Transverse colon (tissue), 4 donors: ENCODE measurements around the gene INPP4B. TPM values are rescaled to one million over a fixed set of nuclear protein-coding genes. Genes with fewer than 3 reads are reported as not detected.

Experiments used
- DNase-seq: peaks from one replicate; pipeline ENCODE4 v3.0.0-alpha.2; 2019
- H3K27ac ChIP-seq, 4 donors: fragments of 200-600 bp; sonication (generic); 2 replicates each; pipeline ENCODE4 v1.5.1; 2016 to 2018; ENCODE audit warnings: inconsistent platforms in 4 of 4
- H3K27me3 ChIP-seq: fragments of 200-600 bp; sonication (generic); 2 replicates; pipeline ENCODE4 v1.5.1; 2017; ENCODE audit warnings: inconsistent platforms
- H3K36me3 ChIP-seq, 4 donors: fragments of 200-600 bp; sonication (generic); 2 replicates each; pipeline ENCODE4 v1.5.1; 2017 to 2019; ENCODE audit warnings: inconsistent platforms in 4 of 4
- H3K4me1 ChIP-seq, 4 donors: fragments of 200-600 bp; sonication (generic); 2 replicates each; pipeline ENCODE4 v1.5.1; 2017 to 2020; ENCODE audit warnings: inconsistent platforms in 4 of 4
- H3K4me3 ChIP-seq, 4 donors: fragments of 200-600 bp; sonication (generic); 1 replicate in 1 of 4; 2 replicates in 3 of 4; pipeline versions ENCODE4 v1.5.1 to v1.6.1; 2017 to 2019; ENCODE audit warnings: inconsistent platforms in 4 of 4
- H3K9me3 ChIP-seq, 2 donors: fragments of 200-600 bp; sonication (generic); 2 replicates each; pipeline ENCODE4 v1.5.1; 2017 to 2019; ENCODE audit warnings: inconsistent platforms in 2 of 2
- CTCF ChIP-seq, 5 experiments: fragments of 200-600 bp in 3 of 5; fragments of 450-650 bp in 2 of 5; sonication (generic) in 3 of 5; IDR thresholded peaks; 1 replicate in 2 of 5; 2 replicates in 3 of 5; pipeline ENCODE4 v1.5.1; 2016 to 2017; ENCODE audit warnings: antibody characterized with exemption in 5 of 5, inconsistent platforms in 3 of 5, mild to moderate bottlenecking in 2 of 5, moderate library complexity in 1 of 5
- EP300 ChIP-seq: sonication (generic); formaldehyde crosslinking; IDR thresholded peaks from one replicate; pipeline ENCODE4 v1.6.1; 2017; ENCODE audit warnings: antibody characterized with exemption, low read depth
- POLR2A ChIP-seq: fragments of 450-650 bp; IDR thresholded peaks from one replicate; pipeline ENCODE4 v1.6.1; 2016; ENCODE audit warnings: antibody characterized with exemption, mild to moderate bottlenecking, moderate library complexity
- POLR2AphosphoS5 ChIP-seq, 3 donors: sonication (generic); formaldehyde crosslinking; IDR thresholded peaks; one replicate each; pipeline ENCODE4 v1.6.1; 2016; ENCODE audit warnings: antibody characterized with exemption in 3 of 3
- WGBS, 2 donors: methylation state at CpG; one replicate each; pipeline ENCODE4 v1.1.5; 2018; ENCODE audit warnings: low coverage in 1 of 2; 5-methylcytosine and 5-hydroxymethylcytosine counted together
- in situ Hi-C, 4 donors: fragments of 200-750 bp; cut with MboI; loops; one replicate each; pipeline versions ENCODE4 v1.15.0 to v1.15.1; 2017; ENCODE audit warnings: low sequenced_read_pairs in 3 of 4, low pct_ligation_motif_present in 1 of 4, low pct_unique_long_range_greater_than_20kb in 1 of 4
- intact Hi-C: fragments of 100-400 bp; cut with DNase I; formaldehyde crosslinking; loops from one replicate; pipeline ENCODE4 v1.15.1; 2023; ENCODE audit warnings: low total_unique reads
- total RNA-seq, 4 donors: library from RNA; depleted of rRNA; stranded (reverse); fragments of >200 nt; gene quantifications; one replicate each; pipeline ENCODE4 v1.1.0, GENCODE V29; 2016

INPP4B gene
- total RNA-seq, 4 donors from 2014 or later, result 18.3 to 33.8 (median 31.4) TPM

GRCh38 chr4:142353149-142353738 lies 492.9 kb downstream of the INPP4B start:
- Histone ChIP-seq H3K27ac (peak overlapping the region in 1 of 4 donors; percentile 20), H3K9me3 (no peaks in the 10 kb centered on the region), H3K36me3 (no peaks in the 10 kb centered on the region), H3K27me3 (no peaks in the 10 kb centered on the region), H3K4me1 (peaks cover 0 to 56% (median 20%) of the 10 kb centered on the region in 4 donors), H3K4me3 (no peak overlapping the region)
- TF ChIP-seq POLR2A, result no peak
- TF ChIP-seq CTCF (IDR thresholded peaks at IDR 0.05), result peak; percentile 71 to 92 (median 85)
- no peak for TF ChIP-seq EP300
- no peak for TF ChIP-seq POLR2AphosphoS5 (IDR thresholded peaks at IDR 0.05)
- DNase-seq, result no peak
- intact Hi-C loops, result no loop called here
- in situ Hi-C loops, result loop anchor here in 2 of 4 donors (25.0 kb wide), 1 partner anchor 359 kb away; no protein-coding TSS in a partner anchor
- WGBS, 2 donors, result 17 to 25% methylated on average over 5 of the region's 5 CpGs

- intact Hi-C loops, result no loop called here
- DNase-seq, result no peak
- Histone ChIP-seq H3K27me3 (no peaks in the 10 kb centered on the region), H3K27ac (peak overlapping the region in 1 of 4 donors; percentile 20), H3K4me3 (no peak overlapping the region), H3K36me3 (no peaks in the 10 kb centered on the region), H3K4me1 (peaks cover 0 to 58% (median 22%) of the 10 kb centered on the region in 4 donors), H3K9me3 (no peaks in the 10 kb centered on the region)
- 43 to 54% methylated on average over 4 of the region's 4 CpGs for WGBS, 2 donors
- TF ChIP-seq EP300, result no peak
- TF ChIP-seq POLR2AphosphoS5 (IDR thresholded peaks at IDR 0.05), result no peak
- TF ChIP-seq CTCF (IDR thresholded peaks at IDR 0.05), result no peak
- no peak for TF ChIP-seq POLR2A
- in situ Hi-C loops, result loop anchor here in 2 of 4 donors (25.0 kb wide), 1 partner anchor 360 kb away; no protein-coding TSS in a partner anchor
Measured at GRCh38 chr4:142352712-142353111, 493.4 kb downstream of the INPP4B start.

GRCh38 chr4:142351958-142352357 lies 494.1 kb downstream of the INPP4B start:
- in situ Hi-C loops (loop anchor here in 2 of 4 donors (25.0 kb wide), 1 partner anchor 360 kb away; no protein-coding TSS in a partner anchor), intact Hi-C loops (no loop called here)
- no peaks in the 10 kb centered on the region for H3K27me3 ChIP-seq
- H3K4me1 ChIP-seq, result peaks cover 0 to 62% (median 22%) of the 10 kb centered on the region in 4 donors
- no peaks in the 10 kb centered on the region for H3K9me3 ChIP-seq
- H3K36me3 ChIP-seq, result no peaks in the 10 kb centered on the region
- 65 to 73% methylated on average over 4 of the region's 4 CpGs for WGBS, 2 donors
- H3K4me3 ChIP-seq, result no peak overlapping the region
- peak overlapping the region in 1 of 4 donors; percentile 56 for H3K27ac ChIP-seq
- TF ChIP-seq EP300 (no peak), CTCF (IDR thresholded peaks at IDR 0.05) (no peak)
- DNase-seq, result no peak

- peaks cover 0 to 65% (median 22%) of the 10 kb centered on the region in 4 donors for H3K4me1 ChIP-seq
- H3K9me3 ChIP-seq, result no peaks in the 10 kb centered on the region
- H3K36me3 ChIP-seq, result no peaks in the 10 kb centered on the region
- DNase-seq, result peak; percentile 14
- TF ChIP-seq POLR2AphosphoS5 (IDR thresholded peaks at IDR 0.05) (no peak), CTCF (IDR thresholded peaks at IDR 0.05) (no peak), EP300 (no peak), POLR2A (no peak)
- intact Hi-C loops (no loop called here), in situ Hi-C loops (loop anchor here in 2 of 4 donors (25.0 kb wide), 1 partner anchor 361 kb away; no protein-coding TSS in a partner anchor)
- H3K27ac ChIP-seq, result peak overlapping the region in 2 of 4 donors; percentile 50 to 56
- no peak overlapping the region for H3K4me3 ChIP-seq
- H3K27me3 ChIP-seq, result no peaks in the 10 kb centered on the region
Measured at GRCh38 chr4:142350871-142351270, 495.2 kb downstream of the INPP4B start.
